IPS-NIHi7 (cell line): ENCODE data around the gene TADA2A.
"Not testable (repeated sequence)": the region's sequence is repeated elsewhere in the genome, so short reads cannot be mapped to it uniquely, and the experiment has no call there.

ENCODE experiments used
- DNase-seq: peaks from one replicate; pipeline ENCODE4 v3.0.0; 2012; ENCODE audit warnings: mixed read lengths; ENCODE audit errors: extremely low spot score

TADA2A gene

GRCh38 chr17:37400505-37400904, 6.2 kb upstream of the TADA2A start:
- no peak for DNase-seq

- DNase-seq: not testable (repeated sequence)
Measured at GRCh38 chr17:37405522-37405921, 1.2 kb upstream of the TADA2A start.

- DNase-seq: no peak
Measured at GRCh38 chr17:37405955-37406634, 591 bp upstream of the TADA2A start.

- not testable (repeated sequence) for DNase-seq
Measured at GRCh38 chr17:37408145-37408479, 1.4 kb downstream of the TADA2A start.

GRCh38 chr17:37410357-37410756, 3.7 kb downstream of the TADA2A start:
- no peak for DNase-seq

GRCh38 chr17:37413875-37414519, 7.3 kb downstream of the TADA2A start:
- DNase-seq: no peak

- no peak for DNase-seq
Measured at GRCh38 chr17:37417852-37418251, 11.2 kb downstream of the TADA2A start.

GRCh38 chr17:37422971-37423625, 16.4 kb downstream of the TADA2A start:
- no peak for DNase-seq

GRCh38 chr17:37425268-37425667, 18.6 kb downstream of the TADA2A start:
- DNase-seq: no peak

- DNase-seq: no peak
Measured at GRCh38 chr17:37429039-37429438, 22.4 kb downstream of the TADA2A start.

- no peak for DNase-seq
Measured at GRCh38 chr17:37429453-37429852, 22.8 kb downstream of the TADA2A start.

GRCh38 chr17:37430051-37430627, 23.5 kb downstream of the TADA2A start:
- no peak for DNase-seq

- DNase-seq: no peak
Measured at GRCh38 chr17:37432671-37433070, 26.0 kb downstream of the TADA2A start.

- DNase-seq: no peak
Measured at GRCh38 chr17:37438141-37438540, 31.5 kb downstream of the TADA2A start.

- DNase-seq: no peak
Measured at GRCh38 chr17:37440424-37440823, 33.7 kb downstream of the TADA2A start.

- not testable (repeated sequence) for DNase-seq
Measured at GRCh38 chr17:37441369-37442014, 34.8 kb downstream of the TADA2A start.

- DNase-seq: no peak
Measured at GRCh38 chr17:37446027-37446426, 39.3 kb downstream of the TADA2A start.

- no peak for DNase-seq
Measured at GRCh38 chr17:37447641-37448040, 41.0 kb downstream of the TADA2A start.

GRCh38 chr17:37450112-37450511, 43.4 kb downstream of the TADA2A start:
- DNase-seq: no peak

- DNase-seq: not testable (repeated sequence)
Measured at GRCh38 chr17:37457801-37458200, 51.1 kb downstream of the TADA2A start.

- DNase-seq: no peak
Measured at GRCh38 chr17:37458805-37459204, 52.1 kb downstream of the TADA2A start.

GRCh38 chr17:37461668-37462067, 55.0 kb downstream of the TADA2A start:
- DNase-seq: no peak
